Breast epithelium (tissue), 4 donors: Measurements from ENCODE around the gene ADIPOQ. TPM values are rescaled to one million over a fixed set of nuclear protein-coding genes. Genes with fewer than 3 reads are reported as not detected.

Experiments used
- DNase-seq, 2 donors: peaks; one replicate each; pipeline ENCODE4 v3.0.0-alpha.2; 2019; ENCODE audit warnings: low spot score in 2 of 2
- H3K27ac ChIP-seq, 2 donors: fragments of 200-600 bp; sonication (generic) in 1 of 2; one replicate each; pipeline ENCODE4 v1.5.1; 2016 to 2019; ENCODE audit warnings: mild to moderate bottlenecking in 1 of 2
- H3K27me3 ChIP-seq, 2 donors: fragments of 200-600 bp; sonication (generic) in 1 of 2; one replicate each; pipeline versions ENCODE4 v1.5.1 to v1.6.0; 2017 to 2019; ENCODE audit warnings: control low read depth in 1 of 2, mild to moderate bottlenecking in 1 of 2
- H3K36me3 ChIP-seq: fragments of 200-600 bp; one replicate; pipeline ENCODE4 v1.5.1; 2019
- H3K4me1 ChIP-seq, 2 donors: fragments of 200-600 bp; sonication (generic); one replicate each; pipeline ENCODE4 v1.5.1; 2016 to 2019; ENCODE audit warnings: control low read depth in 1 of 2
- H3K4me3 ChIP-seq, 3 donors: fragments of 200-600 bp; sonication (generic); 1 replicate in 2 of 3; 2 replicates in 1 of 3; pipeline ENCODE4 v1.5.1; 2016 to 2019; ENCODE audit warnings: mild to moderate bottlenecking in 3 of 3, moderate library complexity in 2 of 3
- H3K9me3 ChIP-seq, 2 donors: fragments of 200-600 bp; sonication (generic) in 1 of 2; one replicate each; pipeline ENCODE4 v1.5.1; 2016 to 2019; ENCODE audit warnings: control low read depth in 1 of 2
- POLR2A ChIP-seq: fragments of 450-650 bp; IDR thresholded peaks from one replicate; pipeline ENCODE4 v1.6.1; 2016; ENCODE audit warnings: antibody characterized with exemption, mild to moderate bottlenecking, moderate library complexity
- POLR2AphosphoS5 ChIP-seq, 3 donors: sonication (generic); formaldehyde crosslinking; IDR thresholded peaks; one replicate each; pipeline ENCODE4 v1.6.1; 2017; ENCODE audit warnings: antibody characterized with exemption in 3 of 3
- intact Hi-C: fragments of 100-400 bp; cut with DNase I; formaldehyde crosslinking; loops from one replicate; pipeline ENCODE4 v1.15.1; 2023; ENCODE audit warnings: low total_unique reads
- total RNA-seq, 3 donors: library from RNA; depleted of rRNA; stranded (reverse); fragments of >200 nt; gene quantifications; one replicate each; pipeline ENCODE4 v1.1.0, GENCODE V29; 2016
- TF ChIP-seq, protein P1 (sequence below), 3 donors: fragments of 450-650 bp; IDR thresholded peaks; one replicate each; pipeline ENCODE4 v1.5.1; 2016 to 2017; ENCODE audit warnings: antibody characterized with exemption in 3 of 3, mild to moderate bottlenecking in 3 of 3, moderate library complexity in 3 of 3

Gene ADIPOQ
- total RNA-seq, 3 donors from 2014 or later = 137 to 2,151 (median 208) TPM

DNA sequence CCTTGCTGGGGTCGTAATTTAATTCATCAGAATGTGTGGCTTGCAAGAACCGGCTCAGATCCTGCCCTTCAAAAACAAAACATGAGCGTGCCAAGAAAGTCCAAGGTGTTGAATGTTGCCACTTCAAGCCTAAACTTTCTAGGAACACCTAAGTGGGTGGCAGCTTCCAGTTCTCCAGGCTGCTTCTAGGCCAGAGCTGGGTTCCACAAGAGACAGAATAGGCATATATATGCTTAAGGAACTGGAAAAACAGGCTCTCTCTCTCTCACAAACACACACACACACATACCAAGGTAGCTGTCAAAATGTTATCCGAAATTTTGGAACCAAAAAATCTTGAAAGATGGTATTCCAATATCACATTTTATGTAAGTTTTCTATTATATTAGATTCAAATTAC lies 890 bp upstream of the ADIPOQ start:
- DNase-seq = no peak
- H3K4me1 ChIP-seq = no peaks in the 10 kb centered on the region
- intact Hi-C loops = no loop called here
- H3K27me3 ChIP-seq = no peaks in the 10 kb centered on the region
- H3K4me3 ChIP-seq = no peak overlapping the region
- no peaks in the 10 kb centered on the region for H3K36me3 ChIP-seq
- H3K9me3 ChIP-seq = no peaks in the 10 kb centered on the region
- H3K27ac ChIP-seq = no peak overlapping the region
- no peak for TF ChIP-seq POLR2A
- TF ChIP-seq POLR2AphosphoS5 (IDR thresholded peaks at IDR 0.05) = no peak
- TF ChIP-seq, protein P1, sequence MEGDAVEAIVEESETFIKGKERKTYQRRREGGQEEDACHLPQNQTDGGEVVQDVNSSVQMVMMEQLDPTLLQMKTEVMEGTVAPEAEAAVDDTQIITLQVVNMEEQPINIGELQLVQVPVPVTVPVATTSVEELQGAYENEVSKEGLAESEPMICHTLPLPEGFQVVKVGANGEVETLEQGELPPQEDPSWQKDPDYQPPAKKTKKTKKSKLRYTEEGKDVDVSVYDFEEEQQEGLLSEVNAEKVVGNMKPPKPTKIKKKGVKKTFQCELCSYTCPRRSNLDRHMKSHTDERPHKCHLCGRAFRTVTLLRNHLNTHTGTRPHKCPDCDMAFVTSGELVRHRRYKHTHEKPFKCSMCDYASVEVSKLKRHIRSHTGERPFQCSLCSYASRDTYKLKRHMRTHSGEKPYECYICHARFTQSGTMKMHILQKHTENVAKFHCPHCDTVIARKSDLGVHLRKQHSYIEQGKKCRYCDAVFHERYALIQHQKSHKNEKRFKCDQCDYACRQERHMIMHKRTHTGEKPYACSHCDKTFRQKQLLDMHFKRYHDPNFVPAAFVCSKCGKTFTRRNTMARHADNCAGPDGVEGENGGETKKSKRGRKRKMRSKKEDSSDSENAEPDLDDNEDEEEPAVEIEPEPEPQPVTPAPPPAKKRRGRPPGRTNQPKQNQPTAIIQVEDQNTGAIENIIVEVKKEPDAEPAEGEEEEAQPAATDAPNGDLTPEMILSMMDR (IDR thresholded peaks at IDR 0.05) = no peak

GRCh38 chr3:186843039-186843432 lies 526 bp downstream of the ADIPOQ start:
- TF ChIP-seq POLR2AphosphoS5 (IDR thresholded peaks at IDR 0.05) = no peak
- no peak for TF ChIP-seq POLR2A
- TF ChIP-seq, protein P1 (IDR thresholded peaks at IDR 0.05) = no peak
- Histone ChIP-seq H3K27me3 (peaks cover 0 to 3% of the 10 kb centered on the region in 2 donors), H3K4me1 (no peaks in the 10 kb centered on the region), H3K36me3 (no peaks in the 10 kb centered on the region), H3K27ac (no peak overlapping the region), H3K9me3 (no peaks in the 10 kb centered on the region), H3K4me3 (no peak overlapping the region)
- DNase-seq = no peak
- intact Hi-C loops = no loop called here

DNA sequence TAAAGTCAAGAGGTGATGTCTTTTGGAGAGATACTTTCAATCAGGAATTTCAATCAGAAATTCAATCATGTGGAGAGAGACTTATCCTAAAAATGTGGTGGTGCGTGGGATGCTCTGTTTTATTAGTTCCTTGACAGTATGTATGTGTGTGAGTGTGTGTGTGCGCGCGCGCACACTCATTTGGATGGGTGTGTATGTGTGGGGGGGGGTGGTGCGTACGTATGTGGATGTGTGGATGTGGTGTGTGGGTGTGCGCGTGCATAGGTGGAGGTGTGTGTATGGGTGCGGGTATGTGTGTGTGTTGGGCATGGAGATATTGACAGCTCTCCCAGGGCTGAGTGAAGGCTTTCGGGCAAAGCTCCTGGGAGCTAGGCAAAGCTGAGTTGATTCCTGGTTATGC lies 2.4 kb downstream of the ADIPOQ start:
- H3K27me3 ChIP-seq = peaks cover 0 to 3% of the 10 kb centered on the region in 2 donors
- no peak for DNase-seq
- H3K9me3 ChIP-seq = no peaks in the 10 kb centered on the region
- H3K4me3 ChIP-seq = no peak overlapping the region
- no peaks in the 10 kb centered on the region for H3K4me1 ChIP-seq
- H3K36me3 ChIP-seq = no peaks in the 10 kb centered on the region
- H3K27ac ChIP-seq = no peak overlapping the region
- intact Hi-C loops = no loop called here
- no peak for TF ChIP-seq POLR2A
- TF ChIP-seq, protein P1 (IDR thresholded peaks at IDR 0.05) = no peak
- TF ChIP-seq POLR2AphosphoS5 (IDR thresholded peaks at IDR 0.05) = no peak

DNA sequence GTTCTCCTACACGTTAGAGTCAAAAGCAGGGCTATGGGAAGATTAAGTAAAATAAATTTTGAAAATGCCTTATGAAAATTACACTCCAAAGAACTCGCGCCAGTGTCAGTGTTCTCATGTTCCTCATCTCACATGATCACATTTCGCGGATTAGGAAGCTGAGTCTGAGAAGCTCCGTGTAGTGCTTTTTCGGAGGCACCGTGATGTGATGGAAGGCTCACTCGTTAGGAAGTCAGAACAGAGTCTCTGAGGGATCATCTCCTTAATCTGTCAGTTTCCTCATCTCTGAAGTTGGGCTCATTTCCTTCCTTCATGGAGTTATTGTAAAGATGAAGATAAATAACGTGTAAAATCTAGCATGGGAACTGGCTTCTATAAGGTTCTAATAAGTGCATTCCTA lies 3.2 kb downstream of the ADIPOQ start:
- Histone ChIP-seq H3K36me3 (no peaks in the 10 kb centered on the region), H3K9me3 (no peaks in the 10 kb centered on the region), H3K4me1 (no peaks in the 10 kb centered on the region), H3K4me3 (no peak overlapping the region), H3K27me3 (peaks cover 0 to 3% of the 10 kb centered on the region in 2 donors), H3K27ac (no peak overlapping the region)
- no peak for DNase-seq
- TF ChIP-seq POLR2A (no peak), POLR2AphosphoS5 (IDR thresholded peaks at IDR 0.05) (no peak)
- TF ChIP-seq, protein P1 (IDR thresholded peaks at IDR 0.05) = no peak
- intact Hi-C loops = no loop called here

DNA sequence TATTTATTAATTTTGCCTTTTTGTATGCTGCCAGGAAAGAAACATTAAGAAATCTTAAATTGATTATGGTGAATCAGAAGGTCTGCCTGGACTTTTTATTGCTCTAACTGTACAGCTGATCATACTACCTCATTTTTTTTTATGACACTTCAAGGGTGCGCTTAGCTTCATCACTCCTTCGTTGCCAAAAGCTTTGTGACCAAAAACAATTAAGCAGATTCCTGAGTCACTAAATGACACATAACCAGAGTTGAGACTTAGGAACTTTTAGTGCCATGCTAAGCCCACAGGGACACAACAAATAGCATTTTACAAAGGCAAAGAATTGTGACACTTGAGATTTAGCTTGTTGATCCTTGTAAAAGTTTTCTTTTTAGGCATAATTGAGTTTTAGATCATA lies 4.9 kb downstream of the ADIPOQ start:
- no peaks in the 10 kb centered on the region for H3K9me3 ChIP-seq
- H3K36me3 ChIP-seq = no peaks in the 10 kb centered on the region
- intact Hi-C loops = no loop called here
- no peak for DNase-seq
- H3K27ac ChIP-seq = no peak overlapping the region
- TF ChIP-seq POLR2AphosphoS5 (IDR thresholded peaks at IDR 0.05) (no peak), POLR2A (no peak)
- TF ChIP-seq, protein P1 (IDR thresholded peaks at IDR 0.05) = no peak
- no peak overlapping the region for H3K4me3 ChIP-seq
- H3K4me1 ChIP-seq = no peaks in the 10 kb centered on the region
- H3K27me3 ChIP-seq = peaks cover 0 to 3% of the 10 kb centered on the region in 2 donors
